ENCODE results near the gene PSME3IP1.

DNA sequence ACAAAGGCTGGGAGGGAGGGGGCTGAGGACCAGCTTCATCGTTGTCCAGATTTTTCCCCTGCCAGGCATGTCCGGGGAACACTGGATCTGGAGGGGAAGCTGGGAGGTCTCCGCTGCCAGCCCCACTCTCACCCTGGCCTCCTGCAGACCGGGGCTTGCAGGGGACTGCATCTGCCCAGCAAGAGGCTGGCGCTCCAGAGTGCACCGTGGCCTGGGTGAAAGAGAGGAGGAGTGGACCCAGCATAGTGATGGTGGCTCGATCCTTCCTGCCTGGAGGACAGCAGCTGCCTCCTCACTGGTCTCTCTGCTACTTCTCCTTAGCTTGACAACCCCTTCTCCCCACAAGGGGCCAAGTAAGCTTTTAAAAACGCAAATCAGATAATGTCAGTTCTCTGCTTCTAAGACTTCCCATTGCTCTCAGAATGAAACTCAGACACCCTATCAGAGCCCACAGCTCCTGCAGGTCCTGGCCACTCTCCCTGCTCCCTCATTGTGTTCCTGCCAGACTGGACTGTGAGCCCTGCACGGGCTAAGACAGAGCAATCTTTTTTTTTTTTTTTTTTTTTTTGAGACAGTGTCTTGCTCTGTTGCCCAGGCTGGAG lies 78.4 kb downstream of the PSME3IP1 start:
- TF ChIP-seq, protein P1, sequence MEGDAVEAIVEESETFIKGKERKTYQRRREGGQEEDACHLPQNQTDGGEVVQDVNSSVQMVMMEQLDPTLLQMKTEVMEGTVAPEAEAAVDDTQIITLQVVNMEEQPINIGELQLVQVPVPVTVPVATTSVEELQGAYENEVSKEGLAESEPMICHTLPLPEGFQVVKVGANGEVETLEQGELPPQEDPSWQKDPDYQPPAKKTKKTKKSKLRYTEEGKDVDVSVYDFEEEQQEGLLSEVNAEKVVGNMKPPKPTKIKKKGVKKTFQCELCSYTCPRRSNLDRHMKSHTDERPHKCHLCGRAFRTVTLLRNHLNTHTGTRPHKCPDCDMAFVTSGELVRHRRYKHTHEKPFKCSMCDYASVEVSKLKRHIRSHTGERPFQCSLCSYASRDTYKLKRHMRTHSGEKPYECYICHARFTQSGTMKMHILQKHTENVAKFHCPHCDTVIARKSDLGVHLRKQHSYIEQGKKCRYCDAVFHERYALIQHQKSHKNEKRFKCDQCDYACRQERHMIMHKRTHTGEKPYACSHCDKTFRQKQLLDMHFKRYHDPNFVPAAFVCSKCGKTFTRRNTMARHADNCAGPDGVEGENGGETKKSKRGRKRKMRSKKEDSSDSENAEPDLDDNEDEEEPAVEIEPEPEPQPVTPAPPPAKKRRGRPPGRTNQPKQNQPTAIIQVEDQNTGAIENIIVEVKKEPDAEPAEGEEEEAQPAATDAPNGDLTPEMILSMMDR (conservative IDR thresholded peaks at IDR 0.05; ENCODE audit: low read depth, low read length): no peak
- no peak for TF ChIP-seq EZH2 (IDR thresholded peaks at IDR 0.05; ENCODE audit: low read length, unreplicated experiment)

Measured in PC-3 (cell line).